ENCODE results near the gene TLR9. TPM values are rescaled to one million over a fixed set of nuclear protein-coding genes. Genes with fewer than 3 reads are reported as not detected.

The TLR9 gene
- total and polyA plus RNA-seq, 9 of the 15 experiments (the other 6 are each of a cell fraction or from before 2014, with no cell fraction given), result not detected

DNA sequence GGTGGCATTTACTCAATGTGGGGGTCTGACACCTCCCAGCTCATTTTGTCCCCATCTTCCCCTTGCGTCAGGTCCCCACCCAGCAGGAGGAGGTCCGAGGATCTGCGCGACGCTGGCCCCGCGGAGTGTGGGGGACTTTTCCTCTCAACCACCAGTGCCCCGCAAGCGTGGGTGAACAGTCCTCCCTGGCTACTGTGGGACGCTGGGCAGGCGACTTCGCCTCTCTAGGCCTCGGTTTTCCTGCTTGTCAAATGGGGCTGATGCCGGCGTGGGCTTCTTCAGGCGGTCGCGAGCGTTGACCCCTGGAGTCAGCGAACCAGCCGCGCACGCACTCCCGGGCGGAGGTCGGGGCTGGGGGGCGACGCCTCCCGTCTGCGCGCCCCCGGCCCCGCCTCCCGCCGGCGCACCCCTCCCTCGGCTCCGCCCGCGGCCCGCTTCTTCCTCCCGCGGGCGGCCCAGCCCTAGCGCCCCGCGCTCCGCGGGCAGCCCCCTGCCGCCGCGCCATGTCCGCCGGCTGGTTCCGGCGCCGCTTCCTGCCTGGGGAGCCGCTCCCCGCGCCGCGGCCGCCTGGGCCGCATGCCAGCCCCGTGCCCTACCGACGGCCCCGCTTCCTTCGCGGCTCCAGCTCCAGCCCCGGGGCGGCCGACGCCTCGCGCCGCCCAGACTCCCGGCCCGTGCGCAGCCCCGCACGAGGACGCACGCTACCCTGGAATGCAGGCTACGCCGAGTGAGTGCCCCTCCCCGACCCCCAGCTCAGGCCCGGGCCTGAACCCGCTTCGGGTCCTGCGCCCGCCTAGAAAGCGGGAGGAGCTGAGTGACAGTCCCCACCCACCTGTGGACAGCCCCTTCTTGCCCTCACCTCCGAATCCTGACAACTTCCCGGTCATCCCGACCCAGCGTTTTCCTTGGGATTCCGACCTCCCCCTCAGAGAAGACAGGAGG lies 20.1 kb upstream of the TLR9 start, which contains the start of gene PPM1M (continued):
- TF ChIP-seq, protein P1, sequence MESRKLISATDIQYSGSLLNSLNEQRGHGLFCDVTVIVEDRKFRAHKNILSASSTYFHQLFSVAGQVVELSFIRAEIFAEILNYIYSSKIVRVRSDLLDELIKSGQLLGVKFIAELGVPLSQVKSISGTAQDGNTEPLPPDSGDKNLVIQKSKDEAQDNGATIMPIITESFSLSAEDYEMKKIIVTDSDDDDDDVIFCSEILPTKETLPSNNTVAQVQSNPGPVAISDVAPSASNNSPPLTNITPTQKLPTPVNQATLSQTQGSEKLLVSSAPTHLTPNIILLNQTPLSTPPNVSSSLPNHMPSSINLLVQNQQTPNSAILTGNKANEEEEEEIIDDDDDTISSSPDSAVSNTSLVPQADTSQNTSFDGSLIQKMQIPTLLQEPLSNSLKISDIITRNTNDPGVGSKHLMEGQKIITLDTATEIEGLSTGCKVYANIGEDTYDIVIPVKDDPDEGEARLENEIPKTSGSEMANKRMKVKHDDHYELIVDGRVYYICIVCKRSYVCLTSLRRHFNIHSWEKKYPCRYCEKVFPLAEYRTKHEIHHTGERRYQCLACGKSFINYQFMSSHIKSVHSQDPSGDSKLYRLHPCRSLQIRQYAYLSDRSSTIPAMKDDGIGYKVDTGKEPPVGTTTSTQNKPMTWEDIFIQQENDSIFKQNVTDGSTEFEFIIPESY (CRISPR knock-in tag; IDR thresholded peaks at IDR 0.05), result no peak
- TF ChIP-seq ZSCAN29 (IDR thresholded peaks at IDR 0.05) (no peak), ZNF785 (CRISPR knock-in tag; IDR thresholded peaks at IDR 0.05) (no peak), RFX5 (IDR thresholded peaks at IDR 0.05; ENCODE audit: low read depth, low read length) (no peak), NFRKB (IDR thresholded peaks at IDR 0.05; ENCODE audit: low read depth) (no peak), ZNF146 (CRISPR knock-in tag; IDR thresholded peaks at IDR 0.05; ENCODE audit: unreplicated experiment) (no peak), SMAD3 (CRISPR knock-in tag; conservative IDR thresholded peaks at IDR 0.05) (no peak), RBM22 (IDR thresholded peaks at IDR 0.05; ENCODE audit: low read depth, low read length, poor library complexity, severe bottlenecking) (no peak), SMAD2 (IDR thresholded peaks at IDR 0.05; ENCODE audit: low read depth, low read length) (no peak), PCBP1 (IDR thresholded peaks at IDR 0.05; ENCODE audit: low read depth, low read length, poor library complexity, severe bottlenecking) (no peak), U2AF1 (optimal IDR thresholded peaks at IDR 0.05; ENCODE audit: low read depth, low read length) (no peak), POLR2G (IDR thresholded peaks at IDR 0.05; ENCODE audit: low read depth, low read length) (peak; percentile 72), SP2 (IDR thresholded peaks at IDR 0.05; ENCODE audit: extremely low read depth, low read depth, low read length, poor library complexity, severe bottlenecking) (no peak), ZNF140 (CRISPR knock-in tag; IDR thresholded peaks at IDR 0.05) (no peak)
- TF ChIP-seq, protein P2, sequence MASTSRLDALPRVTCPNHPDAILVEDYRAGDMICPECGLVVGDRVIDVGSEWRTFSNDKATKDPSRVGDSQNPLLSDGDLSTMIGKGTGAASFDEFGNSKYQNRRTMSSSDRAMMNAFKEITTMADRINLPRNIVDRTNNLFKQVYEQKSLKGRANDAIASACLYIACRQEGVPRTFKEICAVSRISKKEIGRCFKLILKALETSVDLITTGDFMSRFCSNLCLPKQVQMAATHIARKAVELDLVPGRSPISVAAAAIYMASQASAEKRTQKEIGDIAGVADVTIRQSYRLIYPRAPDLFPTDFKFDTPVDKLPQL (IDR thresholded peaks at IDR 0.05; ENCODE audit: extremely low read depth, insufficient read length), result no peak
- TF ChIP-seq, protein P3, sequence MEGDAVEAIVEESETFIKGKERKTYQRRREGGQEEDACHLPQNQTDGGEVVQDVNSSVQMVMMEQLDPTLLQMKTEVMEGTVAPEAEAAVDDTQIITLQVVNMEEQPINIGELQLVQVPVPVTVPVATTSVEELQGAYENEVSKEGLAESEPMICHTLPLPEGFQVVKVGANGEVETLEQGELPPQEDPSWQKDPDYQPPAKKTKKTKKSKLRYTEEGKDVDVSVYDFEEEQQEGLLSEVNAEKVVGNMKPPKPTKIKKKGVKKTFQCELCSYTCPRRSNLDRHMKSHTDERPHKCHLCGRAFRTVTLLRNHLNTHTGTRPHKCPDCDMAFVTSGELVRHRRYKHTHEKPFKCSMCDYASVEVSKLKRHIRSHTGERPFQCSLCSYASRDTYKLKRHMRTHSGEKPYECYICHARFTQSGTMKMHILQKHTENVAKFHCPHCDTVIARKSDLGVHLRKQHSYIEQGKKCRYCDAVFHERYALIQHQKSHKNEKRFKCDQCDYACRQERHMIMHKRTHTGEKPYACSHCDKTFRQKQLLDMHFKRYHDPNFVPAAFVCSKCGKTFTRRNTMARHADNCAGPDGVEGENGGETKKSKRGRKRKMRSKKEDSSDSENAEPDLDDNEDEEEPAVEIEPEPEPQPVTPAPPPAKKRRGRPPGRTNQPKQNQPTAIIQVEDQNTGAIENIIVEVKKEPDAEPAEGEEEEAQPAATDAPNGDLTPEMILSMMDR (IDR thresholded peaks at IDR 0.05 in 2 of 3, conservative IDR thresholded peaks at IDR 0.05 in 1 of 3; ENCODE audit: insufficient read depth in 2 of 3, low read depth in 1 of 3, low read length in 3 of 3), result no peak
- TF ChIP-seq, protein P4, sequence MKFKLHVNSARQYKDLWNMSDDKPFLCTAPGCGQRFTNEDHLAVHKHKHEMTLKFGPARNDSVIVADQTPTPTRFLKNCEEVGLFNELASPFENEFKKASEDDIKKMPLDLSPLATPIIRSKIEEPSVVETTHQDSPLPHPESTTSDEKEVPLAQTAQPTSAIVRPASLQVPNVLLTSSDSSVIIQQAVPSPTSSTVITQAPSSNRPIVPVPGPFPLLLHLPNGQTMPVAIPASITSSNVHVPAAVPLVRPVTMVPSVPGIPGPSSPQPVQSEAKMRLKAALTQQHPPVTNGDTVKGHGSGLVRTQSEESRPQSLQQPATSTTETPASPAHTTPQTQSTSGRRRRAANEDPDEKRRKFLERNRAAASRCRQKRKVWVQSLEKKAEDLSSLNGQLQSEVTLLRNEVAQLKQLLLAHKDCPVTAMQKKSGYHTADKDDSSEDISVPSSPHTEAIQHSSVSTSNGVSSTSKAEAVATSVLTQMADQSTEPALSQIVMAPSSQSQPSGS (CRISPR knock-in tag; IDR thresholded peaks at IDR 0.05), result no peak
- TF ChIP-seq, protein P5, sequence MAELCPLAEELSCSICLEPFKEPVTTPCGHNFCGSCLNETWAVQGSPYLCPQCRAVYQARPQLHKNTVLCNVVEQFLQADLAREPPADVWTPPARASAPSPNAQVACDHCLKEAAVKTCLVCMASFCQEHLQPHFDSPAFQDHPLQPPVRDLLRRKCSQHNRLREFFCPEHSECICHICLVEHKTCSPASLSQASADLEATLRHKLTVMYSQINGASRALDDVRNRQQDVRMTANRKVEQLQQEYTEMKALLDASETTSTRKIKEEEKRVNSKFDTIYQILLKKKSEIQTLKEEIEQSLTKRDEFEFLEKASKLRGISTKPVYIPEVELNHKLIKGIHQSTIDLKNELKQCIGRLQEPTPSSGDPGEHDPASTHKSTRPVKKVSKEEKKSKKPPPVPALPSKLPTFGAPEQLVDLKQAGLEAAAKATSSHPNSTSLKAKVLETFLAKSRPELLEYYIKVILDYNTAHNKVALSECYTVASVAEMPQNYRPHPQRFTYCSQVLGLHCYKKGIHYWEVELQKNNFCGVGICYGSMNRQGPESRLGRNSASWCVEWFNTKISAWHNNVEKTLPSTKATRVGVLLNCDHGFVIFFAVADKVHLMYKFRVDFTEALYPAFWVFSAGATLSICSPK (IDR thresholded peaks at IDR 0.05; ENCODE audit: borderline replicate concordance), result no peak

All from K562 (cell line).